ENCODE data around the gene TMTC2.

The TMTC2 gene

GRCh38 chr12:83040339-83040738, 353.6 kb downstream of the TMTC2 start:
- no peak for DNase-seq

- DNase-seq = no peak
These were observed 354.3 kb downstream of the TMTC2 start for GRCh38 chr12:83040991-83041390.

- DNase-seq = no peak
These were observed 355.9 kb downstream of the TMTC2 start for GRCh38 chr12:83042441-83043200.

DNA sequence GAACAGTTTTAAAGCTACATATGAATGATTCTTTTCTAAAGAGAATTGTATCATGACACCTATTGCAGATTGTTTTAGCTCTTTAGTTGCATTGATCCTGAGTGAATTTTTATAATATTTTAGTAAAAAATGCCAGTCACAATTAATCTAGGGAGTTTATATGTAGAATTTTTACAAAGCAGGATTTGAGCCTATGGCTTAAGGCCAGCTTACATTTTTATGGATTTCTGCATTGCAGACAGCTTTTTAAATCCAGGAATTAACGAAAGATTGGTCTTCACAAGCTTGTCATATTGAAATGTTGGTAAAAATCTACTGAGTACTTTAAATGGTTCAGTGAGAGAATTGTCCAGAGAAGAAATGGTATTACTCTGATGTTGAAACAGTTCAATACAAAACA, 358.0 kb downstream of the TMTC2 start:
- no peak for DNase-seq

GRCh38 chr12:83046019-83046418, 359.3 kb downstream of the TMTC2 start:
- DNase-seq = no peak

GRCh38 chr12:83049306-83049705, 362.6 kb downstream of the TMTC2 start:
- no peak for DNase-seq

GRCh38 chr12:83052890-83053541, 366.3 kb downstream of the TMTC2 start:
- no peak for DNase-seq

- DNase-seq = no peak
These were observed 370.7 kb downstream of the TMTC2 start for GRCh38 chr12:83057436-83057835.

DNA sequence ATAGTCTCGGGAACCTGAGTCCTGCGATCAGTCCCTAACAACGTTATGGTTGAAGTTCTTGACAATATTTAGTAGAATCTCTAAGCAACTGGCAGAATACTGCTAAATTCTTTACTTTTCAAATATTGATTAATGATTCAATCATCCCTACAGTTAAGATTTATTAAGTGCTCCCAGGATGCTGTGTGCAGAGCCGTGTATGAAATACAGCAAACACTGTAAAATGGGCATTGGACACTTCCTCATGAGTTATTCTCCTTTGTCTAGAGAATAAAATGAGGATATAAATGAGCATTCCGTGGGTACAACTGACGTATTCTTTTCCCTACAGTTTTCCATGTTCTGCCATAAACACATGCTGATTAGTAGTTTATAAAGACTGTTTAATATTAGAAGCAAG, 372.4 kb downstream of the TMTC2 start:
- DNase-seq = no peak

DNA sequence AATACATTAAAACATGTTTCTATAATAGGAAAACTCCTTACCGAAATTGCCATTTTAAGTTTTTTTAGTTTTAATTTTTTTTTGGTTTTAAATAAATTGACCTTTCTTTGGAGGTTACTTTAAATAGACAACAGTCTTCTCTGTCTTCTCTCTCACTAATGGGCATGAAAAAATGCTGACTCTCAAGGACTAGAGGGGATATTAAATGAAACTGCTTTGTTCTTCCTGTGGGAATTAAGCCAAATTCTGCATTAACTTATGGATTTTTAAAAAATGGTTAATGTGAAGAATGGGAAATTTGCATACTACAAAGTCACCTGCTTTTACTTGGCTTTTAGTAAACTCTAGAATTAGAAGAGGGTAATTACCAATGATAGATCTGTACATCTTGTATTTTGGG, 378.9 kb downstream of the TMTC2 start:
- no peak for DNase-seq

DNA sequence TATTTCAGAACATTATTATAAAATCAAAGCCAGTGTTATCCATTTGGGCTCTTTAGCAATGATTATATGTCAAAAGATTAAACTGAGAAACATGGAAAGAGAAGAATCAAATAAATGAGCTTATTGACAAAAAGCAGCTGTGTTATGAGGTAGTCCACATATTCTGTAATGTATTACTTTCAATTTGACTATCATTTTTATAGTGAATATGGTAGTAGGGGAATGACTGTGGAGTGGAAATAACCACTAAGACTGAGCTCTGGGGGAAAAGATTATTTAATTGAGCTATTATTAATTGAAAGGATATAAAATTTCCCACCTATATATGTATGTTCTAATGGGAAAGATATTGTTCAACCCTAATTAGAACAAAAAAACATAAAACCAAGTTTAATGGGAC, 381.3 kb downstream of the TMTC2 start:
- no peak for DNase-seq

DNA sequence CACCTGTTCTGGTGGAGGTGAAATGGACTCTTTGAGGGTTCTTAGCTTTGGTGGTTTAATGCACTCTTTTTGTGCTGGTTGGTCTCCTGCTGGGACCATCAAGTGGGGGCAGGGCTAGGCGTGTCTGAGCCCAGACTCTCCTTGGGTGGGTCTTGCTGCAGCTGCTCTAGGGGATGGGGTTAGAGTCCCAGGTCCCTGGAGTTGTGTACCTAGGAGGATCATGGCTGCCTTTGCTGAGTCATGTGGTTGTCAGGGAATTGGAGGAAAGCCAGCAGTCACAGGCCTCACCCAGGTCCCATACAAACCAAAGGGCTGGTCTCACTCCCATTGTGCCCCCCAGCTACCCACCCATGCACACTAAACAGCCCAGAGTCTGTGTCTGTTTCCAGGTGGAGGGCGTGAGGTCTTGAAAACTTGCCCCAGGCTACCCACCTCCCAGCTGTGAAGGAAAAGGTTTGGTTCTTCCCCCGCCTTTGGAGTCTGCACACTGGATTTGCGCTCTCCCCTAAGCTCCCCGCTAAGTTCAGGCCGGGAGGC, 387.7 kb downstream of the TMTC2 start:
- DNase-seq = no peak

DNA sequence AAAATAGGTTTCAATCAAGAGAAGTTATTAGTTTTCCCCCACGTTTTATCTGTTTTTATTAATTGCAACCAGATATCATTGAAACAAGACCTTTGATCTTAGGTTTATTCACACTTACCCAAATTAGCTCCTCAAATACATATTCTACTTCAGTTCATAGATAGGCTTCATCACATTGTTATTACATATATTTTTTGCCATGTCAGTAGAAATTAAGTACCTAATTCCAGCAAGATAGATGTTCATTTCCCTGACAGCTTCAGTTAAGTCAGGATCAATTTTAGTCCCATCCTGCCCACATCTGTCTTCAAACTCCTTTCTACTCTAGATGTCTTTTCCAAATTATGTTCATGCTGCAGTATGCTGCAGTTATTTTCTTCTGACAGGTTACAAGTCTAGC, 388.8 kb downstream of the TMTC2 start:
- DNase-seq = no peak

DNA sequence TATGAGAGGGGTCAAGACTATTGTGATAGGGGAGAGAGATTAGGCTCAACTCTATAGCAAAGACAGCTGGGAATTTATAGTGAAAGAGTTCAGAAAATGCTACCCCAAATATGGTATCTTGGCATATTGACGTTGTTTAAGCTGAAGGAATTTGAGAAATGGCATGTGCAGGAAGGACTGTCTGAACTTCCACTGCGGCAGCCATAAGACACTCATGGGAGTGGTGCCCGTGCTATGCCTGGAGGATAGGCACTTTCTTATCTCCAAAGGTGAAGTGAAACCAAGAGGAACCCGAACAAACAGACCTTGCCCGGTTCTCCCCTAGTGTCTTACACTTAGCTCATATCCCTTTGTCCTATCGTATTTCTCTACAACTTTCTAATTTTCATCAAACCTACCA, 390.3 kb downstream of the TMTC2 start:
- DNase-seq = no peak

GRCh38 chr12:83082690-83083276, 396.1 kb downstream of the TMTC2 start:
- DNase-seq = no peak

GRCh38 chr12:83083616-83084015, 396.9 kb downstream of the TMTC2 start:
- DNase-seq = no peak

GRCh38 chr12:83084516-83085234, 398.0 kb downstream of the TMTC2 start:
- DNase-seq = no peak

DNA sequence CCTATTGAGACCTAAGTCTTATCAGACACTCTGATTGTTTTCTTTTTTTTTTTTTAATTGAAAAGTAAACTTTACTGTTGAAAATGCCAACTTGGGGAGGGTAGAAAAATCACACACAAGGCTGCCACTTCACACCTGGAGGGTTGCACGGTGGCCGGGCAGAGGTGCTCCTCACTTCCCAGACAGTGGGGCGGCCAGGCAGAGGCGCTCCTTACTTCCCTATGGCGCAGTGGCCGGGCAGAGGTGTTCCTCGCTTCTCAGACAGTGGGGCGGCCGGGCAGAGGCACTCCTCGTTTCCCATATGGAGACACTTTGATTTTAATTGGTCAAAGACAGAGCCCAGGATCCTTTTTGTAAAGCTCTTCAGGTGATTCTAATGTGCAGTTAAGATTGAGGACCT, 399.3 kb downstream of the TMTC2 start:
- no peak for DNase-seq

GRCh38 chr12:83089575-83089974, 402.9 kb downstream of the TMTC2 start:
- DNase-seq = no peak

GRCh38 chr12:83092129-83092528, 405.4 kb downstream of the TMTC2 start:
- no peak for DNase-seq

DNA sequence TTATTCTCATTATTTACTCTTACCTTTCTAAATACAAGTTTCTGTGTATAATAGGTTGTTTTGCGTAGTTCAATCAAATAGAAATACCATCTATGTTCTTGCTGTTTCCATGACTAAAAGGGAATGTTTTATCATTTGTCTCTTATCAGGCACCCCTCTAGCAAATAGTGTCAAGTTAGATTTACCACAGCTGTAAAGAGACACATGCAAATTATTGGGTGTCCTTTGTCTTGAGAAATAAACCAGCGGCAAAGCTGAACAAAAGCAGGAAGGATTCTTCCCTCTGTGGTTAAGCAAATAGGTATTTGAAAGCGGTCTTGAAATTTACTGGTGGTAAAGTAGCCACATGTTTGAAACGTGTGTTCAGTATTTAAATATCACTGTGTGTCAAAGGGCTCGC, 405.9 kb downstream of the TMTC2 start:
- DNase-seq = no peak

DNA sequence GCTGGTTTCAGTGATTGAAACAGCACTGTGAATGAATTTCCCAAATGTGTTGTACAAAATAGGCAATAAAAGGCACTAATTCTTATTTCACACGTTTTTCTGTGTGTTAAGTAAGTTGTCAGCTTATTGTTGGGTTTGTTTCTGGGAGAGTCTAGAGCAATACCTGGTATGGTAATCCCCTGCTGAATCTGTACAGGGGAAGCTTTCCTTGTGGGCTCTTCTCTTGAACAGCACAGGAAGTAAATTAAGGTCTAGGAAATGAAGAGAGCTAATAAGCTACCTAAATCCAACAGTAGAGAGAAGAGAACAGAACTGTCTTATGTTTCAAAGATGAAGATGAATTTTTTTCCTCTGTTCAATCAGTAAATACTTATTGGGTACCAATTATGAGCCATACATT, 406.7 kb downstream of the TMTC2 start:
- no peak for DNase-seq

DNA sequence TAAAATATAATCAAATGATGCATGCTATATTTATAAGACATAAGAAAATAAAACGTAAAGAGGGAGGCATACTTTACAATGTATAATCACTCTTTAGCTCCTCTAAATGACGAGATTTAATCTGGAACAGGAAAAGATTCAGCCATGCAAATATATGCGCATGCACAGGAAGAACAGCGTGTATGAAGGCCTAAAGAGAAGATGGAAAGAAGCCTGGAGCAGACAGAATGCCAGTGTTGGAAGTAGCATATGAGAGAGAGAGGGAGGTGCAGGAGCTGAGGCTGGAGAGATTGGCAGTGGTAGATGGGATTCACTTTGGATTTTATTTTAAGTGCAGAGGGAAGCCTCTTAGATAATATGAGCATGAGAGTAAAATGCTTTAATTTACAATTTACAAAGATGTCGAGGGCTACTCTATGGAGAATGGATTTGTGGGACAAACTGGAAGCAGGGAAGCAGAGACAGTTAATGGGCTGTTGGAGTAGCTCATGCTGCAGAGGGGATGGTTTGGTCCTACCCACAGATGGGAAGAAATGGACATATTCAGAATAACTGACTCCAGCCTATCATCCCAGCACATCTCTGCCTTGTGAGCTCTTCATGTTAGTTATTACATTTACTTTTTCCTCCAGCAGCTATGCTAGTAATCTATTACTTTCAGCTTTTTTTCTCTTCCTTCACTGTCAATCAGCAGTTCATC, 411.1 kb downstream of the TMTC2 start:
- no peak for DNase-seq

All from SW 1271 (cell line).